ENCODE data around the gene CHST15.

Gene CHST15

DNA sequence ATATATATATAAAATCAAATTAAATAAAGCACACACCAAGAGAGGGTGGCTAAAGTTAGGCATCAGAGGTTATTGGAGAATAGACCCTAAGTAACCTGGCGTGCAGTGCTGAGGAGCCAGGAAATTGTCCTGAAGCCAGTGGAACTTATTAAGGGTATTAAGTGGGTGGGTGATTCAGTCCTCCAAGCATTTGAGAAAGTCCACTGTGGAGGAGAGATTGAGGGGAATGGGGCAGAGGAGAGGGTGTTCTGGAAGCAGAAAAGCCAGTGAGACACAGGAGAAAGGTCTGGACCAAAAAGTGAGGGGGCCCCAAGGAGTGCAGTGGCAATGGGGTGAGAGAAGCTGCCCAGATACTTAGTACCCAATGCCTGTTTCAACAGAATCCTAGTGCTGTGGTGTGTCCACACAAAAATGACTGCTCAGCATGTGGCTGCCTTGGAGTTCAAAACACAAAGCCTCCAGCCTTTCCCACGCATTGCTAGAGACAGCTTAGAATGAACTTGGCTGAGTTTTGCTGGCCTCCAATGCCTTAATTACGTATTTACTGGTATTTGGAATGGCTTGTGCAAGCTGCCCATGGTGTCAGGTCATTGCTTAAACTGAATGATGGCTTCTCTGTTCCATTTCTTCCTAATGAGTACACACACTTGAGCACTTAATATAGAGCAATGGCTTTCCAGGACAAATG, 44.9 kb upstream of the CHST15 start:
- TF ChIP-seq CTCF (IDR thresholded peaks at IDR 0.05): no peak
- Histone ChIP-seq H3K9me3 (no peaks in the 10 kb centered on the region), H3K4me1 (ENCODE audit: control insufficient read depth in 1 of 2, insufficient read depth in 1 of 2, low read depth in 1 of 2, low read length in 1 of 2) (peaks cover 13 to 15% of the 10 kb centered on the region in 2 experiments), H3K27ac (no peak overlapping the region), H3K27me3 (no peaks in the 10 kb centered on the region), H3K36me3 (no peaks in the 10 kb centered on the region), H3K4me3 (ENCODE audit: low read depth in 1 of 2, low read length in 1 of 2) (no peak overlapping the region)

GRCh38 chr10:124134251-124134893, 41.0 kb upstream of the CHST15 start:
- Histone ChIP-seq H3K27me3 (no peaks in the 10 kb centered on the region), H3K36me3 (no peaks in the 10 kb centered on the region), H3K9me3 (no peaks in the 10 kb centered on the region), H3K4me1 (ENCODE audit: control insufficient read depth in 1 of 2, insufficient read depth in 1 of 2, low read depth in 1 of 2, low read length in 1 of 2) (peaks cover 3% of the 10 kb centered on the region in 2 experiments), H3K27ac (no peak overlapping the region), H3K4me3 (ENCODE audit: low read depth in 1 of 2, low read length in 1 of 2) (no peak overlapping the region)
- TF ChIP-seq CTCF (IDR thresholded peaks at IDR 0.05): no peak

GRCh38 chr10:124132876-124133275, 39.5 kb upstream of the CHST15 start:
- TF ChIP-seq CTCF (IDR thresholded peaks at IDR 0.05): no peak

DNA sequence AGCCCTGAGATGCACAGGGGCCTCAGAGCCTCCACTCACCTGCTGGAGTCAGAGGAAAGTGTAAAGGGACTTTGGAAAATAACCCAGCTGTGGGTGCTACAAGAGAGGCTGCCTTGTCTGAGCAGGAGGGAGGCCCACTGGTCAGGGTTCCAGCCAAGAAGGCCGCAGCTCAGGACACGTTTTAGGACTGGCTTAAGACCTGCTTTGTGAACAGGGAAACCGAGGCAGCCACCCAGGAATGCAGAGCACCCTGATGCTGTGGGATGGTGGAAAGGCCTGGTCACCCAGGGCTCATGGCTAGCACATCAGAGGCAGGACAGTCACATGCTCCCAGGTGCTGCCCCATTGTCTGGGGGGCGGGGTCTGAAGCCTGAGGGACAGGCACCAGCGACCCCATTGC, 38.9 kb upstream of the CHST15 start:
- no peak overlapping the region for H3K27ac ChIP-seq
- no peaks in the 10 kb centered on the region for H3K36me3 ChIP-seq
- H3K4me3 ChIP-seq (ENCODE audit: low read depth in 1 of 2, low read length in 1 of 2): no peak overlapping the region
- H3K4me1 ChIP-seq (ENCODE audit: control insufficient read depth in 1 of 2, insufficient read depth in 1 of 2, low read depth in 1 of 2, low read length in 1 of 2): peaks cover 9 to 12% of the 10 kb centered on the region in 2 experiments
- H3K27me3 ChIP-seq: no peaks in the 10 kb centered on the region
- TF ChIP-seq CTCF (IDR thresholded peaks at IDR 0.05): no peak
- H3K9me3 ChIP-seq: no peaks in the 10 kb centered on the region

More at GRCh38 chr10:124132876-124133275, 39.5 kb upstream of the CHST15 start:
- Histone ChIP-seq H3K27me3 (no peaks in the 10 kb centered on the region), H3K9me3 (no peaks in the 10 kb centered on the region), H3K36me3 (no peaks in the 10 kb centered on the region), H3K4me3 (ENCODE audit: low read depth in 1 of 2, low read length in 1 of 2) (no peak overlapping the region), H3K4me1 (ENCODE audit: control insufficient read depth in 1 of 2, insufficient read depth in 1 of 2, low read depth in 1 of 2, low read length in 1 of 2) (peaks cover 3 to 6% of the 10 kb centered on the region in 2 experiments), H3K27ac (no peak overlapping the region)

DNA sequence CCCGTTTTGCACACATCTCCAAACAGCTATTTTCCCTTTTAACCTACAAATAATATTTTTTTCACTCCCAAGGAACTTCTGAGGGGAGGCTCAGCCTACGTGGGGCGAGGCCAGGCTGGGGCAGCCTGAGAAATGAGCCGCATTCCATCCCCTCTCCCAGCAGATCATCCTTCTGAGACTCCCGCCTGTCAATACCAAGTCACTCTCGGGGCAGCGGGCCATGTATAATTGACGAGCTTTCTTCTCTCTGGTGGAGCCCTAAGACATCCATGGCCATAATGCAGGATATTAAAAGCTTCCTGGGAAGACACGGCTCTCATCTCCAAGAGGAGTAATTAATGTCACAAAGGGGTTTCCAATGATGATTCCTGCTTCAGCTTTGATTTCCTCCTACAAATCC, 37.8 kb upstream of the CHST15 start:
- no peak for TF ChIP-seq CTCF (IDR thresholded peaks at IDR 0.05)
- H3K27me3 ChIP-seq: no peaks in the 10 kb centered on the region
- H3K27ac ChIP-seq: no peak overlapping the region
- no peaks in the 10 kb centered on the region for H3K36me3 ChIP-seq
- no peak overlapping the region for H3K4me3 ChIP-seq (ENCODE audit: low read depth in 1 of 2, low read length in 1 of 2)
- H3K9me3 ChIP-seq: no peaks in the 10 kb centered on the region
- peaks cover 20 to 23% of the 10 kb centered on the region in 2 experiments for H3K4me1 ChIP-seq (ENCODE audit: control insufficient read depth in 1 of 2, insufficient read depth in 1 of 2, low read depth in 1 of 2, low read length in 1 of 2)
